ENCODE results near the gene ZNF394.

- no peak for TF ChIP-seq CTCF (IDR thresholded peaks at IDR 0.05; ENCODE audit: insufficient read depth, low read length)
- no peak for TF ChIP-seq POLR2AphosphoS5 (IDR thresholded peaks at IDR 0.05; ENCODE audit: low read depth)
- no peak for TF ChIP-seq GABPA (IDR thresholded peaks at IDR 0.05; ENCODE audit: low read depth)
Observed at GRCh38 chr7:99457050-99457649, 42.9 kb downstream of the ZNF394 start.

Measured in HL-60 (cell line).